ENCODE results near the gene BCDIN3D.
A peak's percentile ranks its signal among the peaks of the same experiment; 100 is the strongest.

BCDIN3D gene

GRCh38 chr12:49853671-49854070 lies 10.8 kb upstream of the BCDIN3D start:
- no peak for DNase-seq

- DNase-seq: no peak
Measured at GRCh38 chr12:49847161-49847560, 4.3 kb upstream of the BCDIN3D start.

GRCh38 chr12:49846032-49846431 lies 3.1 kb upstream of the BCDIN3D start:
- DNase-seq: no peak

GRCh38 chr12:49843876-49844437 lies 1.1 kb upstream of the BCDIN3D start:
- no peak for DNase-seq

- DNase-seq: no peak
Measured at GRCh38 chr12:49843411-49843810, 505 bp upstream of the BCDIN3D start.

GRCh38 chr12:49838973-49839633 lies 3.8 kb downstream of the BCDIN3D start:
- DNase-seq: no peak

- DNase-seq: no peak
Measured at GRCh38 chr12:49832836-49833421, 10.0 kb downstream of the BCDIN3D start.

- no peak for DNase-seq
Measured at GRCh38 chr12:49831717-49832116, 11.2 kb downstream of the BCDIN3D start.

- DNase-seq: peak; percentile 87
Measured at GRCh38 chr12:49828133-49829091, 14.5 kb downstream of the BCDIN3D start, which contains the start of gene NCKAP5L. Gene NCKAP5L (minus strand): TSS chr12:49828413. CDS start chr12:49804044, 24,369 bp downstream.

GRCh38 chr12:49827401-49828099 lies 15.4 kb downstream of the BCDIN3D start:
- peak; percentile 56 for DNase-seq

- DNase-seq: no peak
Measured at GRCh38 chr12:49827051-49827400, 15.9 kb downstream of the BCDIN3D start.

- no peak for DNase-seq
Measured at GRCh38 chr12:49825971-49826421, 16.9 kb downstream of the BCDIN3D start.

- no peak for DNase-seq
Measured at GRCh38 chr12:49825360-49825970, 17.4 kb downstream of the BCDIN3D start.

- no peak for DNase-seq
Measured at GRCh38 chr12:49824895-49825294, 18.0 kb downstream of the BCDIN3D start.

GRCh38 chr12:49824416-49824815 lies 18.5 kb downstream of the BCDIN3D start:
- no peak for DNase-seq

- DNase-seq: no peak
Measured at GRCh38 chr12:49823951-49824350, 19.0 kb downstream of the BCDIN3D start.

- DNase-seq: no peak
Measured at GRCh38 chr12:49823350-49823749, 19.6 kb downstream of the BCDIN3D start.

GRCh38 chr12:49821373-49822287 lies 21.3 kb downstream of the BCDIN3D start:
- DNase-seq: no peak

- no peak for DNase-seq
Measured at GRCh38 chr12:49819786-49820185, 23.1 kb downstream of the BCDIN3D start.

- DNase-seq: no peak
Measured at GRCh38 chr12:49818241-49818895, 24.5 kb downstream of the BCDIN3D start.

Measured in activated CD4-positive, CD25-positive, alpha-beta regulatory T cell treated with anti-CD3 and anti-CD28 coated beads, Interleukin-2, amount 50 U/mL, for 72 hours (primary cell).